ENCODE data around the gene PGAM2.
"Not testable (repeated sequence)": the region's sequence is repeated elsewhere in the genome, so short reads cannot be mapped to it uniquely, and the experiment has no call there.

PGAM2 gene

GRCh38 chr7:44022796-44023467 is 42.4 kb downstream of the PGAM2 start:
- DNase-seq (ENCODE audit: low spot score): not testable (repeated sequence)

DNA sequence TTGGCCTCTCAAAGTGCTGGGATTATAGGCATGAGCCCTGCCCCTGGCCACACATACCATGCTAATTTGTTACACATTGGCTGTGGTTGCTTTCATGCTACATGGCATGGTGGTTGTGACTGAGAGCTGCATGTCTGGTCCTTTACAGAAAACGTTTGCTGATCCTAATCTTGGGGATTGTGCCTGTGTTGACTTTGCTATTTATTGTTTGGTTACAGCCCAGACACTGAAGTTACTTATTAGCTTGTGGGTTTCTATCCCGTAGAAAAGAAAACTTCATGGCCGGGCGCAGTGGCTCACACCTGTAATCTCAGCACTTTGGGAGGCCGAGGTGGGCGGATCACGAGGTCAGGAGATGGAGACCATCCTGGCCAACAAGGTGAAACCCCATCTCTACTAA is 43.3 kb downstream of the PGAM2 start:
- DNase-seq (ENCODE audit: low spot score): not testable (repeated sequence)

DNA sequence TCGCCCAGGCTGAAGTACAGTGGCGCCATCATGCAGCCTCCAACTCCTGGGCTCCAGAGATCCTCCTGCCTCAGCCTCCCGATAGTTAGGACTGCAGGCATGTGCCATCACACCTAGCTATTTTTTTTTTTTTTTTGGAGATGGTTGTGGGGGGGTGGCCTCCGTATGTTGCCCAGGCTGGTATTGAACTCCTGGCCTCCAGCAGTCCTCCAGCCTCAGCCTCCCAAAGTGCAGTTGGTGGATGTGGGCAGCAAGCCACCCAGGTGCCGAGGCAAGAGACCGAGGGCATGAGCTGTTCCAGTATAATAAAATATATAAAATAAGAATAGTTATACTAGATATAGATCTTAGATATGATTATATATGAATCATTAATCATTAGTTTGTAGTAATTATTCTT is 45.5 kb downstream of the PGAM2 start:
- DNase-seq (ENCODE audit: low spot score): not testable (repeated sequence)

GRCh38 chr7:44018857-44019807 is 46.2 kb downstream of the PGAM2 start:
- DNase-seq (ENCODE audit: low spot score): peak; percentile 95

GRCh38 chr7:44015090-44015489 is 50.3 kb downstream of the PGAM2 start:
- not testable (repeated sequence) for DNase-seq (ENCODE audit: low spot score)
